NCI-H460 (cell line): ENCODE results near the gene PSG4. TPM values are rescaled to one million over a fixed set of nuclear protein-coding genes. Genes with fewer than 3 reads are reported as not detected.
"Not testable (repeated sequence)": the region's sequence is repeated elsewhere in the genome, so short reads cannot be mapped to it uniquely, and the experiment has no call there.

Experiments
- DNase-seq: peaks from one replicate; pipeline ENCODE4 v3.0.0-alpha.2; 2016; ENCODE audit warnings: low read depth; ENCODE audit errors: extremely low read depth
- polyA plus RNA-seq: library from polyadenylated mRNA; depleted of rRNA; stranded (reverse); fragments of >200 nt; gene quantifications from 2 replicates; pipeline ENCODE4 v1.2.3, GENCODE V29; 2014; cell fraction: nucleus; rRNA removed
- total RNA-seq: library from RNA; depleted of rRNA; stranded (reverse); fragments of >200 nt; shearing (Covaris generic); gene quantifications from 2 replicates; pipeline ENCODE4 v1.2.3, GENCODE V29; 2014; rRNA removed

The PSG4 gene
- not detected in 2 replicates for total RNA-seq
- not detected in 2 replicates for polyA plus RNA-seq

- not testable (repeated sequence) for DNase-seq
Measured at GRCh38 chr19:43205471-43206105, at the start of gene PSG4. Gene PSG4 (minus strand): TSS chr19:43205638. CDS start chr19:43205536, 102 bp downstream.

GRCh38 chr19:43251428-43251827 lies 46.0 kb upstream of the PSG4 start:
- not testable (repeated sequence) for DNase-seq

GRCh38 chr19:43250296-43250695 lies 44.9 kb upstream of the PSG4 start:
- not testable (repeated sequence) for DNase-seq

- DNase-seq: not testable (repeated sequence)
Measured at GRCh38 chr19:43248635-43249002, 43.2 kb upstream of the PSG4 start.

GRCh38 chr19:43247243-43247880 lies 41.9 kb upstream of the PSG4 start:
- not testable (repeated sequence) for DNase-seq

- not testable (repeated sequence) for DNase-seq
Measured at GRCh38 chr19:43245848-43246247, 40.4 kb upstream of the PSG4 start.

GRCh38 chr19:43242211-43242610 lies 36.8 kb upstream of the PSG4 start:
- not testable (repeated sequence) for DNase-seq

GRCh38 chr19:43238213-43238612 lies 32.8 kb upstream of the PSG4 start:
- DNase-seq: not testable (repeated sequence)

GRCh38 chr19:43235686-43236085 lies 30.2 kb upstream of the PSG4 start:
- not testable (repeated sequence) for DNase-seq

GRCh38 chr19:43229315-43229714 lies 23.9 kb upstream of the PSG4 start:
- DNase-seq: no peak

- not testable (repeated sequence) for DNase-seq
Measured at GRCh38 chr19:43228730-43229129, 23.3 kb upstream of the PSG4 start.

GRCh38 chr19:43226986-43227385 lies 21.5 kb upstream of the PSG4 start:
- DNase-seq: not testable (repeated sequence)

- no peak for DNase-seq
Measured at GRCh38 chr19:43224855-43225253, 19.4 kb upstream of the PSG4 start.

- DNase-seq: not testable (repeated sequence)
Measured at GRCh38 chr19:43224201-43224854, 18.9 kb upstream of the PSG4 start.

GRCh38 chr19:43221891-43222290 lies 16.5 kb upstream of the PSG4 start:
- not testable (repeated sequence) for DNase-seq

GRCh38 chr19:43219136-43219535 lies 13.7 kb upstream of the PSG4 start:
- DNase-seq: not testable (repeated sequence)

GRCh38 chr19:43215881-43216280 lies 10.4 kb upstream of the PSG4 start:
- DNase-seq: not testable (repeated sequence)

GRCh38 chr19:43207991-43208390 lies 2.6 kb upstream of the PSG4 start:
- no peak for DNase-seq

- not testable (repeated sequence) for DNase-seq
Measured at GRCh38 chr19:43207174-43207573, 1.7 kb upstream of the PSG4 start.

- not testable (repeated sequence) for DNase-seq
Measured at GRCh38 chr19:43203611-43204010, 1.8 kb downstream of the PSG4 start.

- DNase-seq: not testable (repeated sequence)
Measured at GRCh38 chr19:43201891-43202290, 3.5 kb downstream of the PSG4 start.
